ENCODE results near the gene PEX11G. TPM values are rescaled to one million over a fixed set of nuclear protein-coding genes. Genes with fewer than 3 reads are reported as not detected.

Gene PEX11G
- total and polyA plus RNA-seq, 10 of the 15 experiments (the other 5 are each of a cell fraction or from before 2014, with no cell fraction given): 0.05 to 1.8 (median 0.73) TPM; not detected in 1

DNA sequence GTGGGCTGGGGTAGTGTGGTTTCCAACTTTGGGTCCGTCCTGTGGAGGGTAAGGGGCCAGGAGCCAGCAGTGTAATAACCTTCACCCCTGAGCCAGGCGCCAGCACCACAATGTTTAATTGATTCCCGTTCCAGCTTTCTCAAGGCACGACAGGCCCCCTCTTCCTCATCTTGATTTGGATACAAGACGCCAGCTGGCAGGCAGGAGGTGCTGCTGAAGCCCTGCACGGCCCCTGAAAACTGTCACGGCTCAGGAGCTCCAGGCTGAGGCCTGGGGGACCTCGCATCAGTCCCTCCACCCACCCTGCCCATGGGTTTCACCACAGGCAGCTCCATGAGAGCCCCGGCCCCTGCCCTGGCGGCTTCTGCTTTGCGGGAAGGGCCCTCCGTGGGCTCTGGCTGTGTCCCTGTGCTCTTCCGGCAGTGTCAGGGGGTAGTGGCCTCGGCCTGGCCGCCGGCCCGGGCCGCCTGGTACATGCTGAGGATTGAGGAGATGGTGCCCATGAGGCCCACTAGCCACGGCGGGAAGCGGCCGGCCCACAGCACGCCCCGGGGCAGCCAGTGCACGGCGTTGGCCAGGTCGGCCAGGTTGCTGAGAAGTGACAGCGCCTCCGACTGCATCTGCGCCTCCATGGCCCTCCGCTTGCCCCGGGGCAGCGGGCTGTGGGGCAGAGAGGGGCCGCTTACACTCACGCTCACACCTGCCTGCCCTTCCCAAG, 11.9 kb downstream of the PEX11G start (continued):
- TF ChIP-seq, protein P1, sequence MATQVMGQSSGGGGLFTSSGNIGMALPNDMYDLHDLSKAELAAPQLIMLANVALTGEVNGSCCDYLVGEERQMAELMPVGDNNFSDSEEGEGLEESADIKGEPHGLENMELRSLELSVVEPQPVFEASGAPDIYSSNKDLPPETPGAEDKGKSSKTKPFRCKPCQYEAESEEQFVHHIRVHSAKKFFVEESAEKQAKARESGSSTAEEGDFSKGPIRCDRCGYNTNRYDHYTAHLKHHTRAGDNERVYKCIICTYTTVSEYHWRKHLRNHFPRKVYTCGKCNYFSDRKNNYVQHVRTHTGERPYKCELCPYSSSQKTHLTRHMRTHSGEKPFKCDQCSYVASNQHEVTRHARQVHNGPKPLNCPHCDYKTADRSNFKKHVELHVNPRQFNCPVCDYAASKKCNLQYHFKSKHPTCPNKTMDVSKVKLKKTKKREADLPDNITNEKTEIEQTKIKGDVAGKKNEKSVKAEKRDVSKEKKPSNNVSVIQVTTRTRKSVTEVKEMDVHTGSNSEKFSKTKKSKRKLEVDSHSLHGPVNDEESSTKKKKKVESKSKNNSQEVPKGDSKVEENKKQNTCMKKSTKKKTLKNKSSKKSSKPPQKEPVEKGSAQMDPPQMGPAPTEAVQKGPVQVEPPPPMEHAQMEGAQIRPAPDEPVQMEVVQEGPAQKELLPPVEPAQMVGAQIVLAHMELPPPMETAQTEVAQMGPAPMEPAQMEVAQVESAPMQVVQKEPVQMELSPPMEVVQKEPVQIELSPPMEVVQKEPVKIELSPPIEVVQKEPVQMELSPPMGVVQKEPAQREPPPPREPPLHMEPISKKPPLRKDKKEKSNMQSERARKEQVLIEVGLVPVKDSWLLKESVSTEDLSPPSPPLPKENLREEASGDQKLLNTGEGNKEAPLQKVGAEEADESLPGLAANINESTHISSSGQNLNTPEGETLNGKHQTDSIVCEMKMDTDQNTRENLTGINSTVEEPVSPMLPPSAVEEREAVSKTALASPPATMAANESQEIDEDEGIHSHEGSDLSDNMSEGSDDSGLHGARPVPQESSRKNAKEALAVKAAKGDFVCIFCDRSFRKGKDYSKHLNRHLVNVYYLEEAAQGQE (IDR thresholded peaks at IDR 0.05; ENCODE audit: low read depth, low read length): no peak

DNA sequence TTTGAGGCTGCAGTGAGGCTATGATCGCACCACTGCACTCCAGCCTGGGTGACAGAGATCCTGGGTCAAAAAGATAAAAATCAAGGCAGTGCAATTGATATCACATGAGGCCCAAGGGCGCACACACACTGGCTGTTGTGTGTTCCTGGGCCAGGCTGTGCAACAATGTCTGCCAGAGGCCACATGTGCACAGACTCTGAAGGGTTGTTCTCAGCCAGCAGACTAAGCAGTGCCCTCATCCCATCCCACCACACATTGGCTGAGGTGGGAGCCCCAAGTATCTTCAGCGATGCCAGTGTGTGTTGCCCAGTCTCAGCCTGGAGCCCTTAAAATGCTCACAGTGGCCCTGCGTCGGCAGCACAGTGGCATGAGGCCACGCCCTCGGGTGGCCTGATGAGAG, 12.6 kb downstream of the PEX11G start:
- no peak overlapping the region for H3K4me2 ChIP-seq (ENCODE audit: control insufficient read depth, insufficient read depth)
- no peak for TF ChIP-seq SP1 (IDR thresholded peaks at IDR 0.05; ENCODE audit: low read depth, low read length)
- TF ChIP-seq CBX3 (IDR thresholded peaks at IDR 0.05; ENCODE audit: borderline replicate concordance, low read depth): no peak
- TF ChIP-seq ZNF622 (IDR thresholded peaks at IDR 0.05): no peak
- no peak for TF ChIP-seq TCF3 (IDR thresholded peaks at IDR 0.05; ENCODE audit: borderline replicate concordance, insufficient read depth, low read depth, low read length)
- TF ChIP-seq YY1 (IDR thresholded peaks at IDR 0.05; ENCODE audit: low read depth, low read length): no peak
- no peak for TF ChIP-seq ETV6 (conservative IDR thresholded peaks at IDR 0.05 in 1 of 2, IDR thresholded peaks at IDR 0.05 in 1 of 2; ENCODE audit: borderline replicate concordance in 1 of 2, low read depth in 1 of 2)
- no peak for TF ChIP-seq KAT2A (conservative IDR thresholded peaks at IDR 0.05; ENCODE audit: control insufficient read depth, low read depth, low read length)
- TF ChIP-seq POLR2A (IDR thresholded peaks at IDR 0.05; ENCODE audit: low read depth, low read length): 0 out of 2 replicates have a peak, but pooled peaks have one; percentile 14
- H3K27me3 ChIP-seq (replicated peaks in 1 of 2; ENCODE audit: control insufficient read depth in 2 of 2, insufficient read depth in 2 of 2, low read length in 1 of 2): no peaks in the 10 kb centered on the region
- H3K79me2 ChIP-seq (ENCODE audit: control insufficient read depth, insufficient read depth, low read length): no peaks in the 10 kb centered on the region
- H3K9ac ChIP-seq (ENCODE audit: control insufficient read depth, insufficient read depth, low read length): no peak overlapping the region
- peaks cover 0 to 3% of the 10 kb centered on the region in 2 experiments; a peak in 1 of 4 replicates for H3K36me3 ChIP-seq (ENCODE audit: control insufficient read depth in 2 of 2, insufficient read depth in 2 of 2, low read length in 1 of 2)
- H3K9me3 ChIP-seq (replicated peaks; ENCODE audit: control insufficient read depth, insufficient read depth, low read length): no peaks in the 10 kb centered on the region
- SMC1A ChIA-PET (ENCODE audit: uncharacterized antibody, unreplicated experiment): no interaction called here
- DNase-seq (ENCODE audit: low read depth, low spot score) (no peak), FAIRE-seq (no peak), ATAC-seq (no peak)
- H4K20me1 ChIP-seq (ENCODE audit: control insufficient read depth, insufficient read depth): no peaks in the 10 kb centered on the region
- H3K27ac ChIP-seq (ENCODE audit: control insufficient read depth, insufficient read depth): no peak overlapping the region
- RAD21 ChIA-PET (ENCODE audit: unreplicated experiment): no interaction called here
- intact Hi-C loops (cut with micrococcal nuclease; ENCODE audit: unreplicated experiment): no loop called here
- H3K4me3 ChIP-seq: no peak overlapping the region
- POLR2A ChIA-PET: no interaction called here
- in situ Hi-C loops (cut with MboI): no loop called here
- no peak overlapping the region for H2AFZ ChIP-seq (ENCODE audit: control insufficient read depth, low read depth, low read length)
- 98% methylated on average over 7 of the region's 7 CpGs for WGBS (ENCODE audit: insufficient coverage, insufficient replicate concordance, low lambda C conversion rate, missing lambda C conversion rate)
- CTCF ChIA-PET: no interaction called here
- BruUV-seq (replicated peaks): no TSS peak
- peaks cover 17% of the 10 kb centered on the region for H3K4me1 ChIP-seq (ENCODE audit: control insufficient read depth, insufficient read depth, low read length)

Data from GM12878 (cell line).